HepG2 (cell line): ENCODE measurements around the gene FOXK2. TPM values are rescaled to one million over a fixed set of nuclear protein-coding genes. Genes with fewer than 3 reads are reported as not detected.

Experiments used
- ATAC-seq: fragments of 200-7000 bp; cut with Tn5 transposase; 3 replicates; pipeline ENCODE4 v1.9.1; 2020; ENCODE audit warnings: mild to moderate bottlenecking, moderate library complexity
- BruUV-seq: library from RNA; stranded (reverse); fragments of 400-500 nt; replicated peaks from 2 replicates; lab custom pipeline; 2021; lab: Mats Ljungman, UMichigan
- CTCF ChIA-PET: fragments of 300-600 bp; formaldehyde crosslinking; extraction: SDS; loops from one replicate; lab custom pipeline; 2021; ENCODE audit warnings: low total read pairs, inconsistent platforms, low intra/inter-chr PET ratio; lab: Yijun Ruan, JAX
- POLR2A ChIA-PET: fragments of 350-600 bp; sonication (Branson Sonifier 250); formaldehyde crosslinking; loops from one replicate; lab custom pipeline; 2020; ENCODE audit warnings: antibody characterized with exemption, inconsistent platforms; lab: Yijun Ruan, JAX
- DNase-seq: peaks from one replicate; pipeline ENCODE4 v3.0.0-alpha.2; 2015; ENCODE audit warnings: low spot score
- FAIRE-seq: peaks from 3 replicates; lab custom pipeline; 2011; peaks lifted over from hg19 to GRCh38; lab: Jason Lieb, UNC
- H2AFZ ChIP-seq: one replicate; pipeline ENCODE4 v1.6.1; 2011; ENCODE audit warnings: low read length, inconsistent platforms
- H3K27ac ChIP-seq: fragments of 300-600 bp; 3 replicates; pipeline ENCODE4 v1.8.0; 2011; ENCODE audit warnings: mixed run types, mild to moderate bottlenecking, mixed read lengths, low read length, inconsistent platforms; ENCODE audit not compliant: insufficient read depth; ENCODE audit errors: extremely low read length
- H3K27me3 ChIP-seq, 2 experiments: fragments of 200-600 bp in 1 of 2; 2 replicates in 1 of 2; 3 replicates in 1 of 2; pipeline versions ENCODE4 v1.6.0 to v1.8.0; 2011; ENCODE audit warnings: low read length in 2 of 2, mild to moderate bottlenecking in 2 of 2, moderate library complexity in 2 of 2, inconsistent platforms in 1 of 2; ENCODE audit not compliant: insufficient read depth in 2 of 2, control insufficient read depth in 1 of 2
- H3K36me3 ChIP-seq, 2 experiments: fragments of 200-600 bp in 1 of 2; replicated peaks in 1 of 2; 2 replicates in 1 of 2; 3 replicates in 1 of 2; pipeline versions ENCODE4 v1.5.1 to v1.8.0; 2011; ENCODE audit warnings: low read length in 2 of 2, inconsistent platforms in 1 of 2; ENCODE audit not compliant: insufficient read depth in 2 of 2, control insufficient read depth in 1 of 2
- H3K4me1 ChIP-seq: 2 replicates; pipeline ENCODE4 v1.5.1; 2012; ENCODE audit warnings: low read length, inconsistent platforms; ENCODE audit not compliant: insufficient read depth
- H3K4me2 ChIP-seq: 2 replicates; pipeline ENCODE4 v1.6.0; 2011; ENCODE audit warnings: low read depth, low read length, inconsistent platforms
- H3K4me3 ChIP-seq, 3 experiments: fragments of 200-600 bp in 1 of 3; sonication (generic), shearing (Covaris generic) in 1 of 3; replicated peaks in 1 of 3; 2 replicates each; pipeline ENCODE4 v1.5.1; 2011 to 2016; ENCODE audit warnings: low read length in 3 of 3, inconsistent platforms in 2 of 3, low read depth in 2 of 3, mild to moderate bottlenecking in 2 of 3, control low read depth in 1 of 3, mixed read lengths in 1 of 3; ENCODE audit not compliant: insufficient read depth in 1 of 3
- H3K79me2 ChIP-seq: one replicate; pipeline ENCODE4 v1.6.1; 2011; ENCODE audit warnings: low read length, inconsistent platforms; ENCODE audit not compliant: insufficient read depth
- H3K9ac ChIP-seq: 2 replicates; pipeline ENCODE4 v1.6.0; 2011; ENCODE audit warnings: mild to moderate bottlenecking, low read depth, low read length, inconsistent platforms; ENCODE audit not compliant: insufficient read depth
- H3K9me3 ChIP-seq: 2 replicates; pipeline ENCODE4 v1.5.1; 2012; ENCODE audit warnings: mild to moderate bottlenecking, low read length
- H4K20me1 ChIP-seq: 2 replicates; pipeline ENCODE4 v1.6.0; 2011; ENCODE audit warnings: inconsistent platforms, mild to moderate bottlenecking, low read length, moderate library complexity; ENCODE audit not compliant: insufficient read depth
- MTA1 ChIP-seq: sonication (generic); formaldehyde crosslinking; IDR thresholded peaks from 2 replicates; pipeline ENCODE4 v1.4.0; 2020; ENCODE audit warnings: missing genetic modification reagents, mild to moderate bottlenecking, borderline replicate concordance
- RBM22 ChIP-seq: fragments of 200-400 bp; formaldehyde crosslinking; optimal IDR thresholded peaks from 2 replicates; pipeline ENCODE3; 2017; ENCODE audit warnings: mild to moderate bottlenecking, low read length, moderate library complexity
- WGBS: methylation state at CpG from one replicate; pipeline ENCODE4 v1.1.6; 2017; ENCODE audit warnings: low lambda C conversion rate; 5-methylcytosine and 5-hydroxymethylcytosine counted together
- in situ Hi-C: cut with HindIII; loops from 2 replicates; pipeline ENCODE4 v1.10.0; 2017; ENCODE audit warnings: low pct_unique_long_range_greater_than_20kb; ENCODE audit not compliant: extremely low pct_ligation_motif_present
- intact Hi-C: fragments of 100-400 bp; cut with micrococcal nuclease; formaldehyde crosslinking; loops from one replicate; pipeline ENCODE4 v1.10.0; 2022; ENCODE audit not compliant: unreplicated experiment
- polyA plus RNA-seq, 8 experiments: library from polyadenylated mRNA; depleted of rRNA in 3 of 8; stranded (reverse) in 7 of 8; unstranded in 1 of 8; fragments of >200 nt; fragmentation: Illumina TruSeq in 4 of 8; extraction: Trizol in 4 of 8; gene quantifications; 2 replicates each; pipeline versions ENCODE4 v1.2.1 to v1.2.3, GENCODE V29; 2011 to 2016; ENCODE audit warnings: low read depth in 4 of 8, missing spikeins in 1 of 8, mixed read lengths in 1 of 8; ENCODE audit not compliant: insufficient read depth in 1 of 8
- total RNA-seq, 5 experiments: library from RNA; depleted of rRNA; stranded (reverse); fragments of >200 nt; fragmentation: Illumina TruSeq; extraction: Trizol; gene quantifications; 2 replicates each; pipeline ENCODE4 v1.2.3, GENCODE V29; 2016; ENCODE audit warnings: low read depth in 1 of 5
- TF ChIP-seq, protein P1 (sequence below): sonication (generic); formaldehyde crosslinking; IDR thresholded peaks from 2 replicates; pipeline ENCODE4 v1.5.1; 2020; ENCODE audit warnings: mild to moderate bottlenecking, missing genetic modification reagents, moderate library complexity

FOXK2 gene
- total and polyA plus RNA-seq, 2 of the 13 experiments (the other 11 are each of a cell fraction or from before 2014, with no cell fraction given), result 67.1 to 67.2 TPM

DNA sequence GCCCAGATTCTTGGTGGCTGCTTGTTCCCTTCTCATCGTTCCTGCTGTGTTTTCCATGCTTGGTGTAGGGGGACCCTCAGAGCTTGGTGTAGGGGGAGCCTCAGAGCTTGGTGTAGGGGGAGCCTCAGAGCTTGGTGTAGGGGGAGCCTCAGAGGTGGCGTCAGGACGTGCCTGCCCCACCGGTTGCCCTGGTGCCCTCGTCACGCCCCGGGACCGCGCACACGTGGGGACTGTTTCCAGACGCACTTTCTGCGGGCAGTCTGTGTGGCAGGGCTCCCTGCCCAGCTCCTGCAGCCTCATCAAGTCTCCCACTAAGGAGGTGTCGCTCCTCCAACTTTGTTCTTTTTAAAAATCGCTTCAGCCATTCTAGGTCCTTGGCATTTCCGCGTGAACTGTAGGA lies 76.8 kb downstream of the FOXK2 start:
- Histone ChIP-seq H2AFZ (no peak overlapping the region), H4K20me1 (peaks cover 16% of the 10 kb centered on the region; the same call in 1 of the 2 replicates), H3K9me3 (no peaks in the 10 kb centered on the region), H3K9ac (no peak overlapping the region), H3K4me3 (no peak overlapping the region), H3K79me2 (no peaks in the 10 kb centered on the region), H3K4me1 (peaks cover 27% of the 10 kb centered on the region), H3K36me3 (peaks cover 41 to 64% of the 10 kb centered on the region in 2 experiments), H3K27me3 (no peaks in the 10 kb centered on the region), H3K4me2 (no peak overlapping the region), H3K27ac (no peak overlapping the region)
- intact Hi-C loops (no loop called here), in situ Hi-C loops (no loop called here)
- no TSS peak for BruUV-seq
- POLR2A ChIA-PET, result no interaction called here
- FAIRE-seq (no peak), DNase-seq (no peak), ATAC-seq (no peak)
- CTCF ChIA-PET, result no interaction called here
- TF ChIP-seq, protein P1, sequence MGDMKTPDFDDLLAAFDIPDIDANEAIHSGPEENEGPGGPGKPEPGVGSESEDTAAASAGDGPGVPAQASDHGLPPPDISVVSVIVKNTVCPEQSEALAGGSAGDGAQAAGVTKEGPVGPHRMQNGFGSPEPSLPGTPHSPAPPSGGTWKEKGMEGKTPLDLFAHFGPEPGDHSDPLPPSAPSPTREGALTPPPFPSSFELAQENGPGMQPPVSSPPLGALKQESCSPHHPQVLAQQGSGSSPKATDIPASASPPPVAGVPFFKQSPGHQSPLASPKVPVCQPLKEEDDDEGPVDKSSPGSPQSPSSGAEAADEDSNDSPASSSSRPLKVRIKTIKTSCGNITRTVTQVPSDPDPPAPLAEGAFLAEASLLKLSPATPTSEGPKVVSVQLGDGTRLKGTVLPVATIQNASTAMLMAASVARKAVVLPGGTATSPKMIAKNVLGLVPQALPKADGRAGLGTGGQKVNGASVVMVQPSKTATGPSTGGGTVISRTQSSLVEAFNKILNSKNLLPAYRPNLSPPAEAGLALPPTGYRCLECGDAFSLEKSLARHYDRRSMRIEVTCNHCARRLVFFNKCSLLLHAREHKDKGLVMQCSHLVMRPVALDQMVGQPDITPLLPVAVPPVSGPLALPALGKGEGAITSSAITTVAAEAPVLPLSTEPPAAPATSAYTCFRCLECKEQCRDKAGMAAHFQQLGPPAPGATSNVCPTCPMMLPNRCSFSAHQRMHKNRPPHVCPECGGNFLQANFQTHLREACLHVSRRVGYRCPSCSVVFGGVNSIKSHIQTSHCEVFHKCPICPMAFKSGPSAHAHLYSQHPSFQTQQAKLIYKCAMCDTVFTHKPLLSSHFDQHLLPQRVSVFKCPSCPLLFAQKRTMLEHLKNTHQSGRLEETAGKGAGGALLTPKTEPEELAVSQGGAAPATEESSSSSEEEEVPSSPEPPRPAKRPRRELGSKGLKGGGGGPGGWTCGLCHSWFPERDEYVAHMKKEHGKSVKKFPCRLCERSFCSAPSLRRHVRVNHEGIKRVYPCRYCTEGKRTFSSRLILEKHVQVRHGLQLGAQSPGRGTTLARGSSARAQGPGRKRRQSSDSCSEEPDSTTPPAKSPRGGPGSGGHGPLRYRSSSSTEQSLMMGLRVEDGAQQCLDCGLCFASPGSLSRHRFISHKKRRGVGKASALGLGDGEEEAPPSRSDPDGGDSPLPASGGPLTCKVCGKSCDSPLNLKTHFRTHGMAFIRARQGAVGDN (CRISPR knock-in tag), result peak; percentile 2; the same call in 1 of the 2 replicates
- TF ChIP-seq RBM22, result no peak
- 0 out of 2 replicates have a peak, but pooled peaks have one; percentile 10 for TF ChIP-seq MTA1 (CRISPR knock-in tag)
- WGBS, result 94% methylated on average over 16 of the region's 16 CpGs
